PC-9 (cell line): ENCODE measurements around the gene SYT1. TPM values are rescaled to one million over a fixed set of nuclear protein-coding genes. Genes with fewer than 3 reads are reported as not detected.

Source experiments
- BruUV-seq: library from RNA; stranded (reverse); fragments of 400-500 nt; replicated peaks from 2 replicates; lab custom pipeline; 2021; lab: Mats Ljungman, UMichigan
- CTCF ChIA-PET: fragments of 300-600 bp; sonication (Branson Sonifier 250); formaldehyde crosslinking; loops from one replicate; lab custom pipeline; 2022; ENCODE audit warnings: antibody characterized with exemption; lab: Charles Lee
- POLR2A ChIA-PET: fragments of 300-600 bp; sonication (Branson Sonifier 250); formaldehyde crosslinking; loops from one replicate; lab custom pipeline; 2022; ENCODE audit warnings: antibody characterized with exemption; ENCODE audit not compliant: unreplicated experiment; lab: Charles Lee
- DNase-seq, 2 experiments: peaks; one replicate each; pipeline versions ENCODE4 v3.0.0 to v3.0.0-alpha.2; 2015 to 2022; ENCODE audit warnings: mixed read lengths in 1 of 2
- H2AFZ ChIP-seq: fragments of 200-600 bp; sonication (generic); 2 replicates; pipeline ENCODE4 v1.8.1; 2017; ENCODE audit warnings: antibody characterized with exemption
- H3F3A ChIP-seq: fragments of 200-600 bp; sonication (generic); 2 replicates; pipeline ENCODE4 v1.8.1; 2017; ENCODE audit warnings: antibody characterized with exemption, mild to moderate bottlenecking, low read depth; ENCODE audit not compliant: insufficient read depth
- H3K27ac ChIP-seq: fragments of 200-600 bp; sonication (generic); 2 replicates; pipeline ENCODE4 v1.6.1; 2016; ENCODE audit warnings: mixed run types
- H3K27me3 ChIP-seq: fragments of 200-600 bp; sonication (generic); 2 replicates; pipeline ENCODE4 v1.6.1; 2016; ENCODE audit warnings: low read depth, mixed run types; ENCODE audit not compliant: insufficient read depth
- H3K36me3 ChIP-seq: fragments of 200-600 bp; sonication (generic); 2 replicates; pipeline ENCODE4 v1.6.1; 2016; ENCODE audit warnings: low read depth, mixed run types
- H3K4me1 ChIP-seq: fragments of 200-600 bp; sonication (generic); replicated peaks from 2 replicates; pipeline ENCODE4 v1.6.1; 2016; ENCODE audit warnings: mixed run types; ENCODE audit not compliant: insufficient read depth
- H3K4me2 ChIP-seq: fragments of 200-600 bp; sonication (generic); 2 replicates; pipeline ENCODE4 v1.6.1; 2017; ENCODE audit warnings: mixed run types
- H3K4me3 ChIP-seq: fragments of 200-600 bp; sonication (generic); 2 replicates; pipeline ENCODE4 v1.6.1; 2016; ENCODE audit warnings: mixed run types
- H3K79me2 ChIP-seq: fragments of 200-600 bp; sonication (generic); 2 replicates; pipeline ENCODE4 v1.6.1; 2017; ENCODE audit warnings: low read depth, mixed run types
- H3K9me2 ChIP-seq: fragments of 200-600 bp; sonication (generic); 2 replicates; pipeline ENCODE4 v1.8.1; 2017; ENCODE audit warnings: mild to moderate bottlenecking; ENCODE audit not compliant: insufficient read depth
- H3K9me3 ChIP-seq: fragments of 200-600 bp; sonication (generic); 2 replicates; pipeline ENCODE4 v1.8.1; 2016; ENCODE audit warnings: low read depth; ENCODE audit not compliant: insufficient read depth
- H4K20me1 ChIP-seq: fragments of 200-600 bp; sonication (generic); 2 replicates; pipeline ENCODE4 v1.8.1; 2017; ENCODE audit not compliant: insufficient read depth
- EZH2 ChIP-seq: fragments of 200-600 bp; sonication (generic); IDR thresholded peaks from 2 replicates; pipeline ENCODE4 v1.8.0; 2017; ENCODE audit warnings: antibody characterized with exemption, low read depth
- intact Hi-C: fragments of 100-400 bp; cut with micrococcal nuclease; formaldehyde crosslinking; loops from one replicate; pipeline ENCODE4 v1.10.0; 2022; ENCODE audit not compliant: unreplicated experiment
- total RNA-seq: library from RNA; stranded (reverse); gene quantifications from 2 replicates; pipeline ENCODE4 v1.2.3, GENCODE V29; 2021
- TF ChIP-seq, protein P1 (sequence below): fragments of 200-600 bp; sonication (generic); conservative IDR thresholded peaks from 2 replicates; pipeline ENCODE4 v1.6.1; 2017; ENCODE audit warnings: mixed run types, antibody characterized with exemption, mild to moderate bottlenecking, moderate library complexity

SYT1 gene
- total RNA-seq, 1 experiment from 2014 or later: 1.2 TPM

DNA sequence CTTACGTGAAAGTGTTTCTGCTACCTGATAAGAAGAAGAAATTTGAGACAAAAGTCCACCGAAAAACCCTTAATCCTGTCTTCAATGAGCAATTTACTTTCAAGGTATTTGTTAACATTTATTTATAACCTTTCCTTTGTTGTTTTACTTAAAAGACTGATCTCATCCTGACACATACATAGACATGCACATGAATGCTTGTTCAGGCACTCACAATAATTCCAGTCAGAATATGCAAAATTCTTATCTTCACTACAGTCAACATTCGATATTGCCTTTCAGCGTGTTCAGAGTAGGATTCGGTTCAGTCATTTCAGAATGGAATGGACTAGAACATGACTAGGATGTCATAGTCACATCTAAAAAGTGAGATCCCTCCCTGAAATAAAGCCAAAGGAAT lies 431.6 kb downstream of the SYT1 start:
- Histone ChIP-seq H3K4me2 (no peak overlapping the region), H2AFZ (no peak overlapping the region), H4K20me1 (no peaks in the 10 kb centered on the region), H3K79me2 (no peaks in the 10 kb centered on the region), H3K9me2 (no peaks in the 10 kb centered on the region), H3K4me3 (no peak overlapping the region), H3F3A (no peaks in the 10 kb centered on the region), H3K27me3 (no peaks in the 10 kb centered on the region), H3K36me3 (no peaks in the 10 kb centered on the region), H3K27ac (no peak overlapping the region), H3K4me1 (peaks cover 7% of the 10 kb centered on the region; the same call in 1 of the 2 replicates), H3K9me3 (no peaks in the 10 kb centered on the region)
- CTCF ChIA-PET: no interaction called here
- intact Hi-C loops: no loop called here
- DNase-seq: no peak
- BruUV-seq: no TSS peak
- TF ChIP-seq, protein P1, sequence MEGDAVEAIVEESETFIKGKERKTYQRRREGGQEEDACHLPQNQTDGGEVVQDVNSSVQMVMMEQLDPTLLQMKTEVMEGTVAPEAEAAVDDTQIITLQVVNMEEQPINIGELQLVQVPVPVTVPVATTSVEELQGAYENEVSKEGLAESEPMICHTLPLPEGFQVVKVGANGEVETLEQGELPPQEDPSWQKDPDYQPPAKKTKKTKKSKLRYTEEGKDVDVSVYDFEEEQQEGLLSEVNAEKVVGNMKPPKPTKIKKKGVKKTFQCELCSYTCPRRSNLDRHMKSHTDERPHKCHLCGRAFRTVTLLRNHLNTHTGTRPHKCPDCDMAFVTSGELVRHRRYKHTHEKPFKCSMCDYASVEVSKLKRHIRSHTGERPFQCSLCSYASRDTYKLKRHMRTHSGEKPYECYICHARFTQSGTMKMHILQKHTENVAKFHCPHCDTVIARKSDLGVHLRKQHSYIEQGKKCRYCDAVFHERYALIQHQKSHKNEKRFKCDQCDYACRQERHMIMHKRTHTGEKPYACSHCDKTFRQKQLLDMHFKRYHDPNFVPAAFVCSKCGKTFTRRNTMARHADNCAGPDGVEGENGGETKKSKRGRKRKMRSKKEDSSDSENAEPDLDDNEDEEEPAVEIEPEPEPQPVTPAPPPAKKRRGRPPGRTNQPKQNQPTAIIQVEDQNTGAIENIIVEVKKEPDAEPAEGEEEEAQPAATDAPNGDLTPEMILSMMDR: no peak
- no peak for TF ChIP-seq EZH2
- POLR2A ChIA-PET: no interaction called here

DNA sequence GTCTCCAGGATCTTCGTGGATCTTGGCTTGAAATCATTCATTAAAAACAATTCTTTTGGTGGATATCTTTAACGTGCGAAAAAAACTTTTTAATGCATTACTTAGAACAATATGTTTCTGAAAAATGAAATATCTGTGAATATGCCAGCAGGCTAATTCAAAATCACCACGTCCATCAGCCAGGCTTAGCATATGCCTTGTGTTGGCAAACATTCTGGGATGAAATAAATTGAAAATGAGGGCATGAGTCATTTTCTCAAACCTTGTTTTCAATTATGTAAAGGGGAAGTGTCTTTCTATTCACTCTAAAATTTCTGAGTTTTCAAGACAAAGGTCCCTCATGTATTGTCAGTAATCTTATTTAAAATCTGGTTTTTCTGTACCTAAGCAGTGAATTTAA lies 432.3 kb downstream of the SYT1 start:
- Histone ChIP-seq H3K4me3 (no peak overlapping the region), H3K9me3 (no peaks in the 10 kb centered on the region), H3K9me2 (no peaks in the 10 kb centered on the region), H3K4me2 (no peak overlapping the region), H4K20me1 (no peaks in the 10 kb centered on the region), H3K79me2 (no peaks in the 10 kb centered on the region), H2AFZ (no peak overlapping the region; the same call in 1 of the 2 replicates), H3K36me3 (no peaks in the 10 kb centered on the region), H3F3A (no peaks in the 10 kb centered on the region), H3K27me3 (no peaks in the 10 kb centered on the region), H3K27ac (no peak overlapping the region), H3K4me1 (peaks cover 7% of the 10 kb centered on the region; the same call in 1 of the 2 replicates)
- TF ChIP-seq EZH2: no peak
- TF ChIP-seq, protein P1: no peak
- DNase-seq: no peak
- ChIA-PET CTCF (no interaction called here), POLR2A (no interaction called here)
- BruUV-seq: no TSS peak
- intact Hi-C loops: no loop called here

DNA sequence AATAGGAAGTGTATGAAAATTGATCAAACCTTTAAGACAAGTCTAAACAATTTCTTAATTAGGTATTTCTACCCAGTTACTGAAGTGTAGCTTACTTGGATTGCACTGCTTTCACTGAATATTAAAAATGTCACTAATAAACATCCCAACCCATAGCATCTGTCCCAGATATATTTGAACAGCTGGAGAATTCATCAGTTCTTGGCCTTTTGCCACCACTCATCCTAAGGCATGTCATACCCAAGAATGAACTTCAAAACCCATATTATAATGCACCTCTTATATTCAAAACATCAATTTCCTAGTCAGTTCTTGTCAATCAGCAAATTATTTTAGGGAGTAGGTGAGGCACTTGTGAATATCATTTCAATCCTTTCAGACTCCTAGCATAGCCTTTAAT lies 433.9 kb downstream of the SYT1 start:
- no peak for DNase-seq
- Histone ChIP-seq H3K4me1 (peaks cover 7% of the 10 kb centered on the region; the same call in 1 of the 2 replicates), H3K9me3 (no peaks in the 10 kb centered on the region), H3K9me2 (no peaks in the 10 kb centered on the region), H3K4me3 (no peak overlapping the region), H3K36me3 (no peaks in the 10 kb centered on the region), H3K79me2 (no peaks in the 10 kb centered on the region), H2AFZ (no peak overlapping the region), H3K27ac (no peak overlapping the region), H4K20me1 (no peaks in the 10 kb centered on the region), H3K4me2 (no peak overlapping the region), H3K27me3 (no peaks in the 10 kb centered on the region), H3F3A (no peaks in the 10 kb centered on the region)
- TF ChIP-seq, protein P1: no peak
- TF ChIP-seq EZH2: no peak
- ChIA-PET CTCF (no interaction called here), POLR2A (no interaction called here)
- intact Hi-C loops: no loop called here
- no TSS peak for BruUV-seq
